ENCODE results near the gene TRERF1. TPM values are rescaled to one million over a fixed set of nuclear protein-coding genes. Genes with fewer than 3 reads are reported as not detected.
A peak's percentile ranks its signal among the peaks of the same experiment; 100 is the strongest.

Gene TRERF1
- total RNA-seq, 2 donors from 2014 or later = 37.2 to 43.0 TPM

- H3K4me3 Mint-ChIP-seq = peak overlapping the region; percentile 20 to 49
Observed at GRCh38 chr6:42236030-42236429, 215.7 kb downstream of the TRERF1 start.

DNA sequence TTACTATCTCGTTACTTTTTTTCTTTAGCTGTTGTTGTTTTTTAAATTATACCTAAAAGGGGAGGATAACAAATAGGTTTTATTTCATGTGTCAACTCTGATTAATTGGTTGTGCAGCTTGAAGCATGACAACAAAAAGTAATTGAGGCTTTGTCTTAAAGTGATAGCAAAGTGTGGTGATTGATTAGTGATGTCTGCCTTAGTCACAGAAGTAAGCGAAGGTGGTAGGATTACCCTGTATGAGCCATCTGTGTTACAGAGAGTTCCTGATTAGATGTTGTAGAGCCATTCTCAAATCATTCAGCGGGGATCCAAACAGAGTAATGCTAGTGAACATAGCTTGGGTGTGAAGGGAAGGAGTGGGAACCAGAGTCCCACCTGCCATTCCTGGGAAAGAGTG is 219.7 kb downstream of the TRERF1 start:
- H3K4me3 Mint-ChIP-seq = no peak overlapping the region
- H3K27ac Mint-ChIP-seq = no peak overlapping the region
- DNase-seq (no peak), ATAC-seq (replicated peaks in 1 of 2) (no peak)
- H3K27me3 Mint-ChIP-seq (ENCODE audit: low read depth) = no peaks in the 10 kb centered on the region
- peaks cover 18% of the 10 kb centered on the region for H3K4me1 Mint-ChIP-seq (ENCODE audit: low read depth)
- H3K36me3 Mint-ChIP-seq (ENCODE audit: insufficient read depth in 2 of 2) = peaks cover 1 to 3% of the 10 kb centered on the region in 2 donors
- H3K9me3 Mint-ChIP-seq = no peaks in the 10 kb centered on the region

More at GRCh38 chr6:42236030-42236429, 215.7 kb downstream of the TRERF1 start:
- Mint-ChIP-seq H3K27ac (peak overlapping the region; percentile 78), H3K36me3 (ENCODE audit: insufficient read depth in 2 of 2) (peaks cover 6 to 13% of the 10 kb centered on the region in 2 donors), H3K9me3 (no peaks in the 10 kb centered on the region), H3K4me1 (ENCODE audit: low read depth) (peaks cover 30% of the 10 kb centered on the region), H3K27me3 (ENCODE audit: low read depth) (no peaks in the 10 kb centered on the region)
- no peak for DNase-seq
- no peak for ATAC-seq (replicated peaks in 1 of 2)

- H3K9me3 Mint-ChIP-seq = no peaks in the 10 kb centered on the region
Observed at GRCh38 chr6:42230345-42231321, 221.1 kb downstream of the TRERF1 start.

DNA sequence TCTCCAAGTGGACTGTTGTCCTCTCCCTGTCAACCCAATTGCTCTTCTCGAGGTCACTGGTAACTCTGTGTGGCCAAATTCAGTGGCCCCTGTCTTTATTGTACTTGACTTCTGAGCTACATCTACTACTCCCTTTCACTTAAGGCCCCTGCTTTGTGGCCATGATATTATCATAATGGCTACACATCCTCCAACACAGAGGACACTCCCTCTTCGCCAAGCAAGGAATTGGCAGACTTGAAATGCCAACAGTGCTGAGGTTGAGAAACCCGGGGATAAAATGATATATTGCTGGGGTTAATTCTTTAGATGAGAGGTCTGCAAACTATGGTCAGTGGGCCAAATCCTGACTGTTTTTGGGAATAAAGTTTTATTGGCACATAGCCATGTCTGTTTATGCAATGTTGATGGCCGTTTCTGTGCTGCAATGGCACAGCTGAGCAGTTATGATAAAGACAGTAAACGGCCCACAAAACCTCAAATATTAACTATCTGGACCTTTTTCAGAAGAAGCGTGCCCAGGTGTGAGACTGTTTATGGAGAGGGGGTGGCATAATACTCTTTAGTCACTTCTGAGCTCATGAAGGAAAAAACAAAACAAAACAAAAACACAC is 222.1 kb downstream of the TRERF1 start:
- Mint-ChIP-seq H3K27me3 (ENCODE audit: low read depth) (no peaks in the 10 kb centered on the region), H3K36me3 (ENCODE audit: insufficient read depth in 2 of 2) (peaks cover 1% of the 10 kb centered on the region in 2 donors), H3K9me3 (no peaks in the 10 kb centered on the region), H3K4me1 (ENCODE audit: low read depth) (peaks cover 16% of the 10 kb centered on the region), H3K4me3 (no peak overlapping the region), H3K27ac (peak overlapping the region; percentile 41)
- DNase-seq (no peak), ATAC-seq (replicated peaks in 1 of 2) (no peak)

More at GRCh38 chr6:42230345-42231321, 221.1 kb downstream of the TRERF1 start:
- no peak overlapping the region for H3K4me3 Mint-ChIP-seq
- no peaks in the 10 kb centered on the region for H3K27me3 Mint-ChIP-seq (ENCODE audit: low read depth)
- DNase-seq (no peak), ATAC-seq (replicated peaks in 1 of 2) (peak in 1 of 2 donors; percentile 27)
- peaks cover 9% of the 10 kb centered on the region for H3K4me1 Mint-ChIP-seq (ENCODE audit: low read depth)
- H3K36me3 Mint-ChIP-seq (ENCODE audit: insufficient read depth in 2 of 2) = peaks cover 1% of the 10 kb centered on the region in 2 donors
- no peak overlapping the region for H3K27ac Mint-ChIP-seq

DNA sequence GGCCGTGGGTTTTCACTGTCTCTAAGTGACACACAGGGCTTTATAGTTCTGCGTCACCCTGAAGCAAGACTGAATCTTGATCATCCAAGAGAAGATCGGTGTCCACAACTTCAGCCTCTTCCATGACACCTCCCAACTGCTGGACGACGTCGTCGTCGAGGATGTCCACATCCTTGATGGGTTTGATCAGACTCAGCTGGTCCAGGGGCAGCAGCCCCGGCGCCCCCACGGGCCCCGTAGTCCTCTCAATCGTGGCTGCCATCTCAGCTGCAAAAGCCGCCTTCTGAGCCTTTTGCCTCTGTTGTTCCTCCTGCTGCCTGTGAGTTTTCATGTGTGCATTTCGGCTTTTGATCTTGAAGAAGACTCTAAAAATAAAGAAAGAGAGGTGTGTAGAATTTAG is 223.4 kb downstream of the TRERF1 start:
- Mint-ChIP-seq H3K9me3 (no peaks in the 10 kb centered on the region), H3K4me1 (ENCODE audit: low read depth) (peaks cover 28% of the 10 kb centered on the region), H3K27me3 (ENCODE audit: low read depth) (no peaks in the 10 kb centered on the region), H3K4me3 (no peak overlapping the region), H3K36me3 (ENCODE audit: insufficient read depth in 2 of 2) (peaks cover 1% of the 10 kb centered on the region in 2 donors), H3K27ac (no peak overlapping the region)
- ATAC-seq (replicated peaks in 1 of 2) (no peak), DNase-seq (no peak)

DNA sequence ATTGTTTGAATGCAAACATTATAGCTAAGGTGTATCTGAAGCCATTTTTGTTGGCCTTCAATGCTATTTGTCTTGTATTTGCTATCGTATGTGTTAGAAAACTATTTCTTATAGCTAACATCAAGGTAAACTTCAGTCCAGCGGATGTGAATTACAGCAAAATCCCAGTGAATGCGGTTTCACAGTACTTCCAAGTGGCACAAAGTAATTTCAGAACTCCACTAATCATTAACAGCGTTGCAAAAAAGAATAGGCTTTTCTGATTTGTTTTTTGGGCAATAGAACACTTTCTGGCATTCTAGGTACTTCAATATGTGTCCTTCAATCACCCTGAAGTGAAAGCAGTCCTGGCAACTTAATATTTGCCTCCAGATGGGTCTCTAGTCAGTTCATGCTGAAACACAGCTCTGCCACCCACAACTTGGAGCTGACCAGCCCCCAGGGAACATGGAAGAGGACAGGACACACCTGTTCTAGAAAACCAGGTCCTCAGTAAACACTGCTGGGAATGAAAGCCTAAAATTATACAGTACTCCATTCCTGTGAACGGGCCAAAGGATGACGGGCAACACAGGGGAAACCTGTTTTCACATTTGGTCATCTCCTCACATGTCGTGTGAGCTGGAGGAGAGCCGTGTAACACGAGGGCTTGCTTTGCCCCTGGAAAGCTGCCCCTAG is 224.4 kb downstream of the TRERF1 start:
- Mint-ChIP-seq H3K27ac (no peak overlapping the region), H3K36me3 (ENCODE audit: insufficient read depth in 2 of 2) (peaks cover 1% of the 10 kb centered on the region in 2 donors), H3K27me3 (ENCODE audit: low read depth) (no peaks in the 10 kb centered on the region), H3K9me3 (no peaks in the 10 kb centered on the region), H3K4me3 (no peak overlapping the region), H3K4me1 (ENCODE audit: low read depth) (peaks cover 28% of the 10 kb centered on the region)
- DNase-seq = no peak
- no peak for ATAC-seq (replicated peaks in 1 of 2)

- Mint-ChIP-seq H3K4me3 (no peak overlapping the region), H3K4me1 (ENCODE audit: low read depth) (peaks cover 29% of the 10 kb centered on the region), H3K27ac (no peak overlapping the region), H3K36me3 (ENCODE audit: insufficient read depth in 2 of 2) (peaks cover 1% of the 10 kb centered on the region in 2 donors), H3K27me3 (ENCODE audit: low read depth) (no peaks in the 10 kb centered on the region), H3K9me3 (no peaks in the 10 kb centered on the region)
- no peak for ATAC-seq (replicated peaks in 1 of 2)
- no peak for DNase-seq
Observed at GRCh38 chr6:42226645-42227143, 225.0 kb downstream of the TRERF1 start.

DNA sequence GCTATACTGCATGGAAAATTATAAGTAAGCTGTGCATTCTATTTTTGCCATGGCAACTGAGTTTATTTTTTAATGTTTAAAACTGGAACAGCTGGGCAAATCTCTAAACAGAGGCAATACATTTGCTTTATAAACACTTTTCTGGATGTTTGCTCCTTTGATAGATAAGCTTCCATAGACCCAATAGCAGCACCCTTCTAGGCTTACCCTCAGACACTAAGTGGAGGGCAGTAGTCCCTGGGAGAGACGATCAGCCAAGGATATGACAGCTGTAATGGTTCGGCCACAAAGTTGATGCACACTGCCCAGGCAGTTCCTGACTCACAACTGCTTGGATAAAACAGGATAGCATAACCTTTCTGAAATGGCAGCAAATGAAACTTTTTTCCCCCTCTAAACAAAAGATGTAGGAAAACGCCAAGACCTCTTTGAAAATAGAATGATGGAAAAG is 225.5 kb downstream of the TRERF1 start:
- H3K36me3 Mint-ChIP-seq (ENCODE audit: insufficient read depth in 2 of 2) = peaks cover 1% of the 10 kb centered on the region in 2 donors
- ATAC-seq (replicated peaks in 1 of 2) (no peak), DNase-seq (no peak)
- H3K27ac Mint-ChIP-seq = no peak overlapping the region
- H3K27me3 Mint-ChIP-seq (ENCODE audit: low read depth) = no peaks in the 10 kb centered on the region
- H3K4me1 Mint-ChIP-seq (ENCODE audit: low read depth) = peaks cover 33% of the 10 kb centered on the region
- no peak overlapping the region for H3K4me3 Mint-ChIP-seq
- no peaks in the 10 kb centered on the region for H3K9me3 Mint-ChIP-seq

DNA sequence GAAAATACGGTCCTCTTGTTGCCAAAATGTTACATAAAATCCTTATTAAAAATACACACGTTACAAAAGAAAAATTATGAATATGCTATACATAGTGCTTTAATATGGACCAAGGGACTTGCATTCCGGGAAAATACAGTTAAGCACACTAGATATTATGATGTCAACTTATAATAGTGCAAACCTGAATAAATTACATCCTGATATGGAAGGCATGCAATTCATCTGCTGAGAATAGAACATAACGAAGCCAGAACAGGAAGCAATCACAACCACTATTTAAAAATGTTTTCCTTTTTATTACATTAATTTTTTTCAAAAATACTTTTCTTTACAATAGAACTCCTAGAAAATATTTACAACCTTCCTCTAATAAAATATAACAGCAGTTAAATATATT is 226.3 kb downstream of the TRERF1 start:
- H3K27me3 Mint-ChIP-seq (ENCODE audit: low read depth) = no peaks in the 10 kb centered on the region
- H3K27ac Mint-ChIP-seq = no peak overlapping the region
- ATAC-seq (replicated peaks in 1 of 2) (no peak), DNase-seq (no peak)
- peaks cover 1% of the 10 kb centered on the region in 2 donors for H3K36me3 Mint-ChIP-seq (ENCODE audit: insufficient read depth in 2 of 2)
- no peak overlapping the region for H3K4me3 Mint-ChIP-seq
- no peaks in the 10 kb centered on the region for H3K9me3 Mint-ChIP-seq
- H3K4me1 Mint-ChIP-seq (ENCODE audit: low read depth) = peaks cover 39% of the 10 kb centered on the region

GRCh38 chr6:42225029-42225339 is 226.7 kb downstream of the TRERF1 start:
- Mint-ChIP-seq H3K4me3 (peak overlapping the region in 1 of 2 donors; percentile 88), H3K27me3 (ENCODE audit: low read depth) (no peaks in the 10 kb centered on the region), H3K4me1 (ENCODE audit: low read depth) (peaks cover 36% of the 10 kb centered on the region), H3K27ac (peak overlapping the region; percentile 88), H3K9me3 (no peaks in the 10 kb centered on the region), H3K36me3 (ENCODE audit: insufficient read depth in 2 of 2) (peaks cover 0 to 1% of the 10 kb centered on the region in 2 donors)
- DNase-seq (no peak), ATAC-seq (replicated peaks in 1 of 2) (no peak)

GRCh38 chr6:42224222-42225028 is 227.3 kb downstream of the TRERF1 start:
- DNase-seq (peak; percentile 24 to 38), ATAC-seq (replicated peaks in 1 of 2) (peak; percentile 99)
- peaks cover 34% of the 10 kb centered on the region for H3K4me1 Mint-ChIP-seq (ENCODE audit: low read depth)
- no peaks in the 10 kb centered on the region for H3K27me3 Mint-ChIP-seq (ENCODE audit: low read depth)
- H3K9me3 Mint-ChIP-seq = no peaks in the 10 kb centered on the region
- H3K4me3 Mint-ChIP-seq = peak overlapping the region; percentile 62 to 88
- H3K27ac Mint-ChIP-seq = peak overlapping the region; percentile 88
- H3K36me3 Mint-ChIP-seq (ENCODE audit: insufficient read depth in 2 of 2) = peaks cover 0 to 1% of the 10 kb centered on the region in 2 donors

- H3K27me3 Mint-ChIP-seq (ENCODE audit: low read depth) = no peaks in the 10 kb centered on the region
- no peak overlapping the region for H3K27ac Mint-ChIP-seq
- ATAC-seq (replicated peaks in 1 of 2) = no peak
- no peaks in the 10 kb centered on the region for H3K9me3 Mint-ChIP-seq
- no peak for DNase-seq
- peaks cover 37% of the 10 kb centered on the region for H3K4me1 Mint-ChIP-seq (ENCODE audit: low read depth)
- H3K4me3 Mint-ChIP-seq = no peak overlapping the region
- H3K36me3 Mint-ChIP-seq (ENCODE audit: insufficient read depth in 2 of 2) = peaks cover 3% of the 10 kb centered on the region in 2 donors
Observed at GRCh38 chr6:42222448-42222847, 229.3 kb downstream of the TRERF1 start.

Data from activated T-cell treated with anti-CD3 and anti-CD28 coated beads, Interleukin-2, amount 50 U/mL, for 72 hours (primary cell).